Tibial artery (tissue), 4 donors: ENCODE data around the gene CERS6.

ENCODE experiments used
- DNase-seq, 2 donors: peaks; one replicate each; pipeline ENCODE4 v3.0.0-alpha.2; 2019
- H3K27ac ChIP-seq, 2 donors: fragments of 200-600 bp; sonication (generic) in 1 of 2; 1 replicate in 1 of 2; 2 replicates in 1 of 2; pipeline ENCODE4 v1.5.1; 2018 to 2019; ENCODE audit warnings: mild to moderate bottlenecking in 1 of 2
- H3K27me3 ChIP-seq, 2 donors: fragments of 200-600 bp; sonication (generic) in 1 of 2; one replicate each; pipeline versions ENCODE4 v1.5.1 to v1.6.0; 2016 to 2019
- H3K36me3 ChIP-seq, 3 donors: fragments of 200-600 bp; sonication (generic) in 2 of 3; one replicate each; pipeline ENCODE4 v1.5.1; 2016 to 2019; ENCODE audit warnings: mild to moderate bottlenecking in 2 of 3
- H3K4me1 ChIP-seq, 4 donors: fragments of 200-600 bp; sonication (generic) in 2 of 4; 1 replicate in 3 of 4; 2 replicates in 1 of 4; pipeline ENCODE4 v1.5.1; 2016 to 2019
- H3K4me3 ChIP-seq, 2 donors: fragments of 200-600 bp; sonication (generic) in 1 of 2; 1 replicate in 1 of 2; 2 replicates in 1 of 2; pipeline ENCODE4 v1.5.1; 2018 to 2019; ENCODE audit warnings: mild to moderate bottlenecking in 2 of 2
- H3K9me3 ChIP-seq, 3 donors: fragments of 200-600 bp; sonication (generic) in 1 of 3; one replicate each; pipeline ENCODE4 v1.5.1; 2016 to 2019
- intact Hi-C: fragments of 100-400 bp; cut with DNase I; formaldehyde crosslinking; loops from one replicate; pipeline ENCODE4 v1.15.0; 2023; ENCODE audit warnings: low total_unique reads
- TF ChIP-seq, protein P1 (sequence below), 2 experiments: fragments of 200-600 bp in 1 of 2; fragments of 450-650 bp in 1 of 2; IDR thresholded peaks; one replicate each; pipeline ENCODE4 v1.5.1; 2017 to 2019; ENCODE audit warnings: antibody characterized with exemption in 2 of 2, mild to moderate bottlenecking in 1 of 2, moderate library complexity in 1 of 2

The CERS6 gene

DNA sequence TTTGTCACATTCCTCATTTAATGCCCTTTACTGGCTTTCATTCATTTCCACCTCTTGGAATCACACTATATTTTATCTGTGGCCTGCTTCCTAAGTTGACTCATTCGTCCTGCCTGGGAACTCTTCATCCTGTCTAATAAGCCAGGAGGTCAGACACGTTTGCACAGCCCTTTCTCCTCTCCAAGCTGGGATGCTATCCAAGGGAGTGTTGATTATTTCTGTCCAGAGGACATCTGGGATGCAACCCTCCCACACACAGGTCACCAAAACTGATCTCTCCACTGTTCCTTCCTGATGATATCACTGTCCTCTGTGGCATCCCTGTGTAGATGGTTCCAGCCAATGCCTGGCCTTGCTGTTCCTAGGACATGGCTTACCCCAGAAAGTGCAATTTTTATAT, 266.5 kb downstream of the CERS6 start:
- Histone ChIP-seq H3K4me1 (peaks cover 0 to 6% (median 0%) of the 10 kb centered on the region in 4 donors), H3K27me3 (no peaks in the 10 kb centered on the region), H3K4me3 (no peak overlapping the region), H3K9me3 (no peaks in the 10 kb centered on the region), H3K27ac (no peak overlapping the region), H3K36me3 (peaks cover 0 to 18% (median 9%) of the 10 kb centered on the region in 3 donors)
- intact Hi-C loops, result no loop called here
- DNase-seq, result no peak
- TF ChIP-seq, protein P1, sequence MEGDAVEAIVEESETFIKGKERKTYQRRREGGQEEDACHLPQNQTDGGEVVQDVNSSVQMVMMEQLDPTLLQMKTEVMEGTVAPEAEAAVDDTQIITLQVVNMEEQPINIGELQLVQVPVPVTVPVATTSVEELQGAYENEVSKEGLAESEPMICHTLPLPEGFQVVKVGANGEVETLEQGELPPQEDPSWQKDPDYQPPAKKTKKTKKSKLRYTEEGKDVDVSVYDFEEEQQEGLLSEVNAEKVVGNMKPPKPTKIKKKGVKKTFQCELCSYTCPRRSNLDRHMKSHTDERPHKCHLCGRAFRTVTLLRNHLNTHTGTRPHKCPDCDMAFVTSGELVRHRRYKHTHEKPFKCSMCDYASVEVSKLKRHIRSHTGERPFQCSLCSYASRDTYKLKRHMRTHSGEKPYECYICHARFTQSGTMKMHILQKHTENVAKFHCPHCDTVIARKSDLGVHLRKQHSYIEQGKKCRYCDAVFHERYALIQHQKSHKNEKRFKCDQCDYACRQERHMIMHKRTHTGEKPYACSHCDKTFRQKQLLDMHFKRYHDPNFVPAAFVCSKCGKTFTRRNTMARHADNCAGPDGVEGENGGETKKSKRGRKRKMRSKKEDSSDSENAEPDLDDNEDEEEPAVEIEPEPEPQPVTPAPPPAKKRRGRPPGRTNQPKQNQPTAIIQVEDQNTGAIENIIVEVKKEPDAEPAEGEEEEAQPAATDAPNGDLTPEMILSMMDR (IDR thresholded peaks at IDR 0.05), result no peak

DNA sequence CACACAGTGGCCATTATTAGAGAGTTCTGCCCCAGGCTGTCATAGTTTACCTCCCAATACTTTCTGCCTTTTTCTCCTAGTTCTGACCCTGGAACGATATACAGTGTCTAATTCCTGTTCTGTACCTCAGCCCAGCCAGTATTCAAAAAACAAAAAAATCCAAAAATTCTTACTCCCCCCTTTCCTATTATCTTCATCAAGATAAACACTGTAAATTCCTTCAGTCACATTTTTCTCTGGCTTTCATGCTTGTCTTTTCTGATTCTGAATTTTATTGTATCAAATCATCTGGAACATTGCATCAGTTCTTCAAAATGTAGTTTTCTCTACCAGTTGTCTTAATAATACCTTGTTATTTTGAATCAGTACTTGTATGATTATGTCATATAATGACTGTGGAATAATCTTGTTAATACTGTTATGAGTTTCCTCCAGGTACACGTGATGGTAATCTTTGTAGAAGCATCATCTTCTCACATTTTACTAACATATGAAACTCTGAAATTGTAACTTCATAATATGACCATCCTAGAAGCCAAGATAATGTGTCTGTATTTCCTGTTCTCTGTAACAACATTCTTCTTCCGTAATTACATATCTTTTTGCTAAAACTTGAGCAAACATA, 267.3 kb downstream of the CERS6 start:
- TF ChIP-seq, protein P1 (IDR thresholded peaks at IDR 0.05), result no peak
- Histone ChIP-seq H3K36me3 (peaks cover 0 to 18% (median 9%) of the 10 kb centered on the region in 3 donors), H3K27me3 (no peaks in the 10 kb centered on the region), H3K27ac (no peak overlapping the region), H3K4me1 (no peaks in the 10 kb centered on the region), H3K9me3 (no peaks in the 10 kb centered on the region), H3K4me3 (no peak overlapping the region)
- DNase-seq, result no peak
- intact Hi-C loops, result no loop called here

DNA sequence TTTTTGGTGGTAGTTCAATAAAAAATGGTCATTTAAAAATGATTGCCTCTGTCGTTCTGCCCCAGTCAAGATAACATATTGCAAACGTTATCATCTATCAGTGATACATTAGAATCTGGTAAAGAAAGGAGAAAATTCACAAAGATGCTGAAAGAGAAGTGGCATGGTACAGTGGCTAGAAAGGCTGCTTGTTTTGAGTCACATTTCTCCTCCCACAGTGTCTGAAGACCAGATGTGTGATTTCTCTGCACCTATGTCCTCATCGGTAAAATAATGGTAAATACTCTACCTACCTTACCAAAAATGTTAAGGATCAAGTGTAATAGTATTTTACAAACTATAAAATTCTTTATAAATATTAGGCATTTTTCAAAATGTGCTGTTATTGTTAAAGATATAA, 270.3 kb downstream of the CERS6 start:
- Histone ChIP-seq H3K4me1 (no peaks in the 10 kb centered on the region), H3K4me3 (no peak overlapping the region), H3K27me3 (no peaks in the 10 kb centered on the region), H3K9me3 (no peaks in the 10 kb centered on the region), H3K36me3 (peaks cover 0 to 14% (median 9%) of the 10 kb centered on the region in 3 donors), H3K27ac (no peak overlapping the region)
- no peak for DNase-seq
- TF ChIP-seq, protein P1 (IDR thresholded peaks at IDR 0.05), result no peak
- intact Hi-C loops, result no loop called here

DNA sequence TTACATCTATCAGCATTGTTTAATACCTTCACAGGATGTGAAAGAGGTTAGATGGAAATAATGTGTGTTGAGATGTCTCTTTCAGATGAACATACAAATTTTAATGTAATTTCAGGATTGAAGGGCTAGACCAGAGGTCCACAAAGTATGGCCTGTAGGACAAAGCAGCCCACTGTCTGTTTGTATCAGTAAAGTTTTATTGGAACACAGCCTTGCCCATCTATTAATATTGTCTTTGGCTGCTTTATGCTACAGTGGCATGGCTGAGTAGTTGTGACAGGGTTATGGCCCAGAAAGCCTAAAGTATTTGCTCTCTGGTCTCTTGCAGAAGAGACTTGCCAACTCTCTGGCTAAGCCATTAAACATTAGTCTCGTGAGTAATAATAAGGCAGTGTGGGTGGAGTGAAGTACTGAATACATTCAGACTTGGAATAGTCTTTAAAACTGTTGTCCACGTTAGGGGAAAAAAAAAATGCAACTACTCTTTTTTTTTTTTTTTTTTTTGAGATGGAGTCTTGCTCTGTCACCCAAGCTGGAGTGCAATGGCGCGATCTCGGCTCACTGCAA, 271.9 kb downstream of the CERS6 start:
- Histone ChIP-seq H3K36me3 (peaks cover 0 to 14% (median 9%) of the 10 kb centered on the region in 3 donors), H3K27me3 (no peaks in the 10 kb centered on the region), H3K27ac (no peak overlapping the region), H3K4me1 (no peaks in the 10 kb centered on the region), H3K4me3 (no peak overlapping the region), H3K9me3 (no peaks in the 10 kb centered on the region)
- TF ChIP-seq, protein P1 (IDR thresholded peaks at IDR 0.05), result no peak
- intact Hi-C loops, result no loop called here
- DNase-seq, result no peak

DNA sequence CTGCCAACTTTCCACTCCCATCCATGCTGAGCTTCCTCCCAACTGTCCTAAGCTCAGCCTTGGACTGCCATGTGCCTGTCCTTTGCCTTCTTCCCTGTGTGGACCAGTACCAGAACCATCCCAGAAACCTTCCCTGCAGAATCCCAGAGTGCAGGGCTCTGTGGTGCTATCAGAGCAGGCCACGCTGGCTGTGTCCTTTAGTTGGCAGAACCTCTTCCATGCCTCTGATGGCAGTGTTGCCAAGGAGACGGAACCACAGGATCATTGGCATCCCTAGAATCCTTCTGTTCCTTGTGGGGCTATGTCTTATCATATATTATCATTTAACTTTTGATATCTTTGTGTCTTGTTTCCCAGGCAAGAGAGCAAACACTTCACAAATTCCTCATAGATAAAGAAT, 273.4 kb downstream of the CERS6 start:
- H3K36me3 ChIP-seq, result peaks cover 0 to 7% (median 6%) of the 10 kb centered on the region in 3 donors
- no peak overlapping the region for H3K27ac ChIP-seq
- no peak overlapping the region for H3K4me3 ChIP-seq
- DNase-seq, result no peak
- H3K4me1 ChIP-seq, result no peaks in the 10 kb centered on the region
- H3K9me3 ChIP-seq, result no peaks in the 10 kb centered on the region
- intact Hi-C loops, result no loop called here
- TF ChIP-seq, protein P1 (IDR thresholded peaks at IDR 0.05), result no peak
- H3K27me3 ChIP-seq, result no peaks in the 10 kb centered on the region
